ENCODE results near the gene ISOC2. TPM values are rescaled to one million over a fixed set of nuclear protein-coding genes. Genes with fewer than 3 reads are reported as not detected.

Gene ISOC2
- total RNA-seq, 1 donor, result 41.3 TPM

DNA sequence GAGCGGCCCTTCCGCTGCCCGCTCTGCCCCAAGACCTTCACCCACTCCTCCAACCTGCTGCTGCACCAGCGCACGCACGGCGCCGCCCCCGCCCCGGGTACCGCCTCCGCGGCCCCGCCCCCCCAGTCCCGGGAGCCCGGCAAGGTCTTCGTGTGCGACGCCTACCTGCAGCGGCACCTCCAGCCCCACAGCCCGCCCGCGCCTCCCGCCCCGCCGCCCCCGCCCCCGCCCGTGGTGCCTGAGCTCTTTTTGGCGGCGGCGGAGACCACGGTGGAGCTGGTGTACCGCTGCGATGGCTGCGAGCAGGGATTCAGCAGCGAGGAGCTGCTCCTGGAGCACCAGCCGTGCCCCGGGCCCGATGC, 20.3 kb upstream of the ISOC2 start:
- TF ChIP-seq, protein P1, sequence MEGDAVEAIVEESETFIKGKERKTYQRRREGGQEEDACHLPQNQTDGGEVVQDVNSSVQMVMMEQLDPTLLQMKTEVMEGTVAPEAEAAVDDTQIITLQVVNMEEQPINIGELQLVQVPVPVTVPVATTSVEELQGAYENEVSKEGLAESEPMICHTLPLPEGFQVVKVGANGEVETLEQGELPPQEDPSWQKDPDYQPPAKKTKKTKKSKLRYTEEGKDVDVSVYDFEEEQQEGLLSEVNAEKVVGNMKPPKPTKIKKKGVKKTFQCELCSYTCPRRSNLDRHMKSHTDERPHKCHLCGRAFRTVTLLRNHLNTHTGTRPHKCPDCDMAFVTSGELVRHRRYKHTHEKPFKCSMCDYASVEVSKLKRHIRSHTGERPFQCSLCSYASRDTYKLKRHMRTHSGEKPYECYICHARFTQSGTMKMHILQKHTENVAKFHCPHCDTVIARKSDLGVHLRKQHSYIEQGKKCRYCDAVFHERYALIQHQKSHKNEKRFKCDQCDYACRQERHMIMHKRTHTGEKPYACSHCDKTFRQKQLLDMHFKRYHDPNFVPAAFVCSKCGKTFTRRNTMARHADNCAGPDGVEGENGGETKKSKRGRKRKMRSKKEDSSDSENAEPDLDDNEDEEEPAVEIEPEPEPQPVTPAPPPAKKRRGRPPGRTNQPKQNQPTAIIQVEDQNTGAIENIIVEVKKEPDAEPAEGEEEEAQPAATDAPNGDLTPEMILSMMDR (IDR thresholded peaks at IDR 0.05; ENCODE audit: insufficient read depth, low read length), result no peak
- no peak for DNase-seq (ENCODE audit: low read depth)
- H3K4me3 ChIP-seq (ENCODE audit: low read depth, low read length), result no peak overlapping the region

DNA sequence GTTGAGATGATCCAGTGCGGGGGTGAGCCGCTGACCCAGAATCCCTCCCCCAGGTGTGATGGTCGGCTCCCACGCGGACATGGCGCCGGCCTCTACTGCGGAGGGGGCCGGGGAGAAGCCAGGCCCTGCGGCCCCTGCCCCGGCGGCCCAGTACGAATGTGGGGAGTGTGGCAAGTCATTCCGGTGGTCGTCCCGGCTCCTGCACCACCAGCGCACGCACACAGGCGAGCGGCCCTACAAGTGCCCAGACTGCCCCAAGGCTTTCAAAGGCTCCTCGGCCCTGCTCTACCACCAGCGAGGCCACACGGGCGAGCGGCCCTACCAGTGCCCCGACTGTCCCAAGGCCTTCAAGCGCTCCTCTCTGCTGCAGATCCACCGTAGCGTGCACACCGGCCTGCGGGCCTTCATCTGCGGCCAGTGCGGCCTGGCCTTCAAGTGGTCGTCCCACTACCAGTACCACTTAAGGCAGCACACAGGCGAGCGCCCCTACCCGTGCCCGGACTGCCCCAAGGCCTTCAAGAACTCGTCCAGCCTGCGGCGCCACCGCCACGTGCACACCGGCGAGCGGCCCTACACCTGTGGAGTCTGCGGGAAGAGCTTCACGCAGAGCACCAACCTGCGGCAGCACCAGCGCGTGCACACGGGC, 19.8 kb upstream of the ISOC2 start:
- no peak for DNase-seq (ENCODE audit: low read depth)
- H3K4me3 ChIP-seq (ENCODE audit: low read depth, low read length), result no peak overlapping the region
- TF ChIP-seq, protein P1 (IDR thresholded peaks at IDR 0.05; ENCODE audit: insufficient read depth, low read length), result no peak

DNA sequence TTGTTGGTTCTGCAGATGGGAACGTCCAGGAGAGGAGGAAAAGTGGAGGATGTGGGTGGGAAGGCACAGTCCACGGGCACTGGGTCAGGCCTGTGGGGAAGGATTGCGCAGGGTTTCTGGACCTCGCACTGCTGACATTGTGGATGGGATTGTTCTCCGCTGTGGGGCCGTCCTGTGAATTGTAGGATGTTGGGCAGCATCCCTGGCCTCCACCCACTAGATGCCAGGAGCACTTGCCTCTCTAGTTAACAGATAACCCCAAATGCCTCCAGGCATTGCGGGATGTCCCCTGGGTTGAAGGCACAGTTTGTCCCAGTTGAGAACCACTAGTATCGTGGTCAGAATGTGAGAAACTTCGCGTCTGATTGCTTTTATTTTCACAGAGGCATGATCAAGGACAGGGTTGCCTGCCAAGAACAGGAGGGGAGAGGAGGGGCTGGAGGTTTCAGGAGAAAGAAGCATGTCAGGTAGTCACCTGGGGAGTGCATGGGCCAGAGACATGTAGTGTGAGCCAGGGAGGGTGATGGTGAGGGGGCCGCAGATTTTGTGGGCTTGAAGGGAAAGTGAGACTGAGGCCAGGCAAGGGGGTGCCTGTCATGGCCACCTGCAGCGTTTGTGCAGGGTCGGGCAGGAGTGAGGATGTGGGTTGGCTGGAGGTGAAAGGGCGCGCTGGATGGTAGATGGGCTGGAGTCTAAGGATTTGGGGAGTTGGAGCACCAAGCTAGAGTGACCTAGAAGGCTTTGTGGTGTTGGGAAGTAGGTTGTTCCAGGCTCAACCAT, 18.2 kb upstream of the ISOC2 start:
- DNase-seq (ENCODE audit: low read depth), result no peak
- TF ChIP-seq, protein P1 (IDR thresholded peaks at IDR 0.05; ENCODE audit: insufficient read depth, low read length), result no peak
- no peak overlapping the region for H3K4me3 ChIP-seq (ENCODE audit: low read depth, low read length)

- no peak overlapping the region for H3K4me3 ChIP-seq (ENCODE audit: low read depth, low read length)
- TF ChIP-seq, protein P1 (IDR thresholded peaks at IDR 0.05; ENCODE audit: insufficient read depth, low read length), result no peak
- no peak for DNase-seq (ENCODE audit: low read depth)
These were observed 17.6 kb upstream of the ISOC2 start for GRCh38 chr19:55479045-55479444.

DNA sequence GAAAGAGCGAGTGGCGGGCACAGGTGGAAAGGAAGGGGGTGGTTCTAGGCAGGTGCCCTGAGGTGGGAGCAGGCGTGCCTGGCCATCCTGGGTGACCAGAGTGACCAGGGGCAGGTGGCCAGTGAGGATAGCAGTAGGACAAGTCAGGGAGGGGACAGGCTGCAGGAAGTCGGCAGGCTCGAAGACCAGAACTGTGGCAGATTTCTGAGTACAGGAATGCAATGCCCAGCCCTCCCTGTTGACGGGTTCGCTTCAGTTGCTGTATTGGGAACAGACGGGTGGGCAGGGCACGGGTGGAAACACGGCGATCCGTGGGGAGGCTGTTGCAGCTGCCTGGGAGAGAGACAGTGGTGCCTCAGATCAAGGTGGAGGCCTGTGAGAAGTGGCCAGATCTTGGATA, 16.9 kb upstream of the ISOC2 start:
- TF ChIP-seq, protein P1 (IDR thresholded peaks at IDR 0.05; ENCODE audit: insufficient read depth, low read length), result no peak
- DNase-seq (ENCODE audit: low read depth), result no peak
- no peak overlapping the region for H3K4me3 ChIP-seq (ENCODE audit: low read depth, low read length)

GRCh38 chr19:55477905-55478304, 16.5 kb upstream of the ISOC2 start:
- DNase-seq (ENCODE audit: low read depth), result no peak
- H3K4me3 ChIP-seq (ENCODE audit: low read depth, low read length), result peak overlapping the region; percentile 72

More at GRCh38 chr19:55477905-55478304, 16.5 kb upstream of the ISOC2 start:
- TF ChIP-seq, protein P1 (IDR thresholded peaks at IDR 0.05; ENCODE audit: insufficient read depth, low read length), result no peak
